Right lung (tissue), 5 donors: ENCODE measurements around the gene PDCD1. TPM values are rescaled to one million over a fixed set of nuclear protein-coding genes. Genes with fewer than 3 reads are reported as not detected.
"Not testable (repeated sequence)": the region's sequence is repeated elsewhere in the genome, so short reads cannot be mapped to it uniquely, and the experiment has no call there.

Experiments
- DNase-seq, 2 donors: peaks; one replicate each; pipeline ENCODE4 v3.0.0-alpha.2; 2013
- polyA plus RNA-seq, 5 donors: library from polyadenylated mRNA; unstranded; fragments of 120-200 nt; gene quantifications; one replicate each; pipeline versions ENCODE4 v1.2.1 to v1.2.3, GENCODE V29; 2013; ENCODE audit warnings: inconsistent platforms in 1 of 5, low replicate concordance in 1 of 5; ENCODE audit not compliant: insufficient read length in 5 of 5, insufficient read depth in 1 of 5

Gene PDCD1
- polyA plus RNA-seq, 5 donors: 0.17 to 0.46 (median 0.30) TPM

DNA sequence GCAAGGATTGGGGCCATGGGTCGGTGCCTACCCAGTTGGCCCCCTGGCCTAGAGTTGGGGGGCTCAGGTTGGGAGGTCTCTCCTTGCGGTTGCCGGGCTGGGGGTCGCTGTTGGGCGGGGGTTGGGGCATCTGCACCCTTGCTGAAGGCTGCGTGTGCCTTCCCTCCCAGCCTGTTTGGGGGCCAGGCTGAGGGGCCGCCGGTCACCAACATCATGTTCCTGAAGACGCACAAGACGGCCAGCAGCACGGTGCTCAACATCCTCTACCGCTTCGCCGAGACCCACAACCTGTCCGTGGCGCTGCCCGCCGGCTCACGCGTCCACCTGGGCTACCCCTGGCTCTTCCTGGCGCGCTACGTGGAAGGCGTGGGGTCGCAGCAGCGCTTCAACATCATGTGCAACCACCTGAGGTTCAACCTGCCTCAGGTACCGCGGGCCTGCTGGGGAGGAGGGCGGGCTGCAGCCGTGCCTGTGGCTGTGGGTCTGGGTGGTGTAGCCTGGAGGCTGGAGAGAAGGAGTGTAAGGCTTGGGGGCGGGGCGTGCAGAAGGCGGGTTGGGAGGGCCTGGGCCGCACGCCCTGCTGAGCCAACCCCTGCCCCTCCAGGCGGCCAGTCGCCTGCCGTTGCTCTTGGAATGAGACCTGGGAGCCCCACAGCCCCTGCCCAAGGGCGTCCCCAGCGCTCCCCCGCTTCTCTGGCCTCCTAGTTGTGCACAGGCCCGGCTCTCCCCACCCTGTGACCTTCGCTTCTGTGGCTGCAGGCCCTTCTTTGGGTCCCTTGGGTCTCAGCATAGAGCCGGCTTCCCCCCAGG is 56.9 kb downstream of the PDCD1 start:
- no peak for DNase-seq

DNA sequence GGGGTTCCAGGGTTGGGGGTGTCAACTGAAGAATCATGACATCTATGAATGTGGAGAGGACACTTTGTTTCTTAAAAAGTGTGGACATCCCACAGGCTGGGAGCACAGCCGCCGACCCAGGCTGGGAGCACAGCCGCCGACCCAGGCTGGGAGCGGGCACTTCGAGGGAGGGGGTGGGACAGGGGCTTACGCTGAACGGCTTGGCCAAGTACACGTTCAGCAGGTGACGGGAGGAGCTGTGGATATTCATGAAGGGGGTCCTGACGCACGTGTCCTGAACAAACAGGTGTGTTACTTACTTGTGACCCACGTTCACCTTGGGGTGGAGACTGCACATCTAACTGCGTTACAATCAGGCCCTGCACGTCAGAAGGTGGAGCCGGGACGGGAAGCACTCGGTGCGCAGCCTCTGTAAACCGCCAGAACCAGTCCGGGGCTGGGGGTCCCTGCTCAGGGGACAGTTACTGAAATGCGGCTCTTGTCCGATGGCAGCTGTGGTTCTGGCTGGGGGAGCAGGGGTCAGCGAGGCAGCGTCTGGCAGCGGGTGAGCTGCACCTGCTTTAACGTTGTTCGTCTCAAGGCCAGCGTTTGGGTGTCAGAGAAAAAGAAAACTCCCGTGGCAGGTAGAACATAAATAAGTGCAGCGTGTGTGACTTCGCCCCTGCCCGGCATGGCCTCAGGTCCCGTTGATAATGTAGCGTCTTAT is 58.3 kb downstream of the PDCD1 start:
- not testable (repeated sequence) for DNase-seq

Other genes starting within 250 kb of the PDCD1 start
- gene THAP4, start 221.7 kb downstream of the PDCD1 start, polyA plus RNA-seq: 10 to 100 TPM; 36.8 to 50.5 (median 41.9) TPM
- 10 to 100 TPM; 65.3 to 87.2 (median 77.6) TPM for gene ATG4B, start 221.2 kb downstream of the PDCD1 start, polyA plus RNA-seq
- 10 to 100 TPM; 36.1 to 54.2 (median 46.0) TPM for gene DTYMK, start 172.1 kb downstream of the PDCD1 start, polyA plus RNA-seq
- 10 to 100 TPM; 36.7 to 46.9 (median 43.2) TPM for gene ING5, start 156.9 kb downstream of the PDCD1 start, polyA plus RNA-seq
- 10 to 100 TPM; 24.8 to 43.9 (median 42.5) TPM for gene D2HGDH, start 124.3 kb downstream of the PDCD1 start, polyA plus RNA-seq
- under 1 TPM; 0.15 to 0.33 (median 0.27) TPM for gene GAL3ST2, start 82.1 kb downstream of the PDCD1 start, polyA plus RNA-seq
- gene NEU4, start 49.7 kb downstream of the PDCD1 start, polyA plus RNA-seq: under 1 TPM; 0.07 to 0.49 (median 0.21) TPM
- gene RTP5, start 10.8 kb upstream of the PDCD1 start, polyA plus RNA-seq: not detected